ENCODE measurements around the gene ADAMTS1.

Gene ADAMTS1

DNA sequence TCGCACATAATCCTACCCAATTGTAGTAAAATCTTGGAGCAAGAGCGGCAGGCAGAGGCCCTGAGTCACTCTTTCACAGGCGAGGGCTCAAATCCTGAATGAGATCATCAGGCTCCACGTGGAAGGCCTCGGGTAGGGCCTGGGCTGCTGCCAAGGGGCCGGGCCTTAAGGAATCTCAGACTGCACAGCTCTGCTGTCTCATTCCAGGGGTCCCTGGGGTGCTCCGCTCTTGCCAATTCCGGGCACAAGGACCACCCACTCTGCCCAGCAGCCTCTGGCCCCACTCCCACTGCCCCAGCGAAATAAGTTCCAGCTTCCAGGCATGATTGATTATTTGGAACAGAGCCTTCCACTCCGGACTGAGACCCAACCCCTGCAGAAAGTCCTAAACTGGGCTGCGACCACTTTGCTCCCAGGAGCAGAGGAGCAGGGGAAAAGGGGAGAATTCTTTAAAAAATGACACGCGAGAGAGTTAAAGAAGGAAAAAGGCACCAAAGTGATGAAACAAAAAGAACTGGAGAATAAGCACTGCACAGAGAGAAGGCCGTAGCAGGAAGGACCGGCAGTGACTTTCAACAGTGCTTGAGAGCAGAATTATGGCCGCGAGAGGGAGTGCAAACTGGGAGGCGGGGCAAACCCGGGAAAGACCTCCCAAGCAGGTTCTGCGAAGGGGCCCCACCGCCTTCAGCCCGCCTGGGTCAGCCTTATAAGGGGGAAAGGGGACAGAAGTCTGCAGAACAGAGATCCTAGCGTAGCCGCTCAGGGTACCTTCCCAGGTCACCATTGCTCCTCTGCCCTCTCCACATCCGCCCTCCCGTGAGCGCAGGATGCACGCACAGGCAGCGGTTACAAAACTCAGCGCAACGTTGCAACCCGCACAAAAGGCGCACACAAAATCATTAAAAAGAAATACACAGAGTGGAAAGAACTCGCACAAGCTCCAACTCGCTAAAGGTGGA lies 2.0 kb downstream of the ADAMTS1 start (continued):
- TF ChIP-seq, protein P1, sequence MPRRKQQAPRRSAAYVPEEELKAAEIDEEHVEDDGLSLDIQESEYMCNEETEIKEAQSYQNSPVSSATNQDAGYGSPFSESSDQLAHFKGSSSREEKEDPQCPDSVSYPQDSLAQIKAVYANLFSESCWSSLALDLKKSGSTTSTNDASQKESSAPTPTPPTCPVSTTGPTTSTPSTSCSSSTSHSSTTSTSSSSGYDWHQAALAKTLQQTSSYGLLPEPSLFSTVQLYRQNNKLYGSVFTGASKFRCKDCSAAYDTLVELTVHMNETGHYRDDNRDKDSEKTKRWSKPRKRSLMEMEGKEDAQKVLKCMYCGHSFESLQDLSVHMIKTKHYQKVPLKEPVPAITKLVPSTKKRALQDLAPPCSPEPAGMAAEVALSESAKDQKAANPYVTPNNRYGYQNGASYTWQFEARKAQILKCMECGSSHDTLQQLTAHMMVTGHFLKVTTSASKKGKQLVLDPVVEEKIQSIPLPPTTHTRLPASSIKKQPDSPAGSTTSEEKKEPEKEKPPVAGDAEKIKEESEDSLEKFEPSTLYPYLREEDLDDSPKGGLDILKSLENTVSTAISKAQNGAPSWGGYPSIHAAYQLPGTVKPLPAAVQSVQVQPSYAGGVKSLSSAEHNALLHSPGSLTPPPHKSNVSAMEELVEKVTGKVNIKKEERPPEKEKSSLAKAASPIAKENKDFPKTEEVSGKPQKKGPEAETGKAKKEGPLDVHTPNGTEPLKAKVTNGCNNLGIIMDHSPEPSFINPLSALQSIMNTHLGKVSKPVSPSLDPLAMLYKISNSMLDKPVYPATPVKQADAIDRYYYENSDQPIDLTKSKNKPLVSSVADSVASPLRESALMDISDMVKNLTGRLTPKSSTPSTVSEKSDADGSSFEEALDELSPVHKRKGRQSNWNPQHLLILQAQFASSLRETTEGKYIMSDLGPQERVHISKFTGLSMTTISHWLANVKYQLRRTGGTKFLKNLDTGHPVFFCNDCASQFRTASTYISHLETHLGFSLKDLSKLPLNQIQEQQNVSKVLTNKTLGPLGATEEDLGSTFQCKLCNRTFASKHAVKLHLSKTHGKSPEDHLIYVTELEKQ (tag by site-specific recombination; IDR thresholded peaks at IDR 0.05; ENCODE audit: borderline replicate concordance) = 0 out of 2 replicates have a peak, but pooled peaks have one; percentile 13
- 0 out of 2 replicates have a peak, but pooled peaks have one; percentile 74 for TF ChIP-seq ZNF610 (tag by site-specific recombination; IDR thresholded peaks at IDR 0.05; ENCODE audit: borderline replicate concordance)
- peak; percentile 22 for TF ChIP-seq KLF9 (tag by site-specific recombination; IDR thresholded peaks at IDR 0.05; ENCODE audit: low read depth)
- TF ChIP-seq, protein P2, sequence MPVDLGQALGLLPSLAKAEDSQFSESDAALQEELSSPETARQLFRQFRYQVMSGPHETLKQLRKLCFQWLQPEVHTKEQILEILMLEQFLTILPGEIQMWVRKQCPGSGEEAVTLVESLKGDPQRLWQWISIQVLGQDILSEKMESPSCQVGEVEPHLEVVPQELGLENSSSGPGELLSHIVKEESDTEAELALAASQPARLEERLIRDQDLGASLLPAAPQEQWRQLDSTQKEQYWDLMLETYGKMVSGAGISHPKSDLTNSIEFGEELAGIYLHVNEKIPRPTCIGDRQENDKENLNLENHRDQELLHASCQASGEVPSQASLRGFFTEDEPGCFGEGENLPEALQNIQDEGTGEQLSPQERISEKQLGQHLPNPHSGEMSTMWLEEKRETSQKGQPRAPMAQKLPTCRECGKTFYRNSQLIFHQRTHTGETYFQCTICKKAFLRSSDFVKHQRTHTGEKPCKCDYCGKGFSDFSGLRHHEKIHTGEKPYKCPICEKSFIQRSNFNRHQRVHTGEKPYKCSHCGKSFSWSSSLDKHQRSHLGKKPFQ (tag by site-specific recombination; IDR thresholded peaks at IDR 0.05) = no peak
- TF ChIP-seq ZNF133 (tag by site-specific recombination; IDR thresholded peaks at IDR 0.05) = no peak
- TF ChIP-seq ZXDB (tag by site-specific recombination; IDR thresholded peaks at IDR 0.05) = peak; percentile 53; the same call in 1 of the 2 replicates
- TF ChIP-seq ZNF514 (tag by site-specific recombination; IDR thresholded peaks at IDR 0.05) = no peak
- no peak for TF ChIP-seq ZNF837 (tag by site-specific recombination; IDR thresholded peaks at IDR 0.05)
- peak; percentile 61 for TF ChIP-seq ZIC2 (tag by site-specific recombination; IDR thresholded peaks at IDR 0.05)
- TF ChIP-seq ZNF792 (tag by site-specific recombination; IDR thresholded peaks at IDR 0.05) = no peak
- TF ChIP-seq ZBTB7A (tag by site-specific recombination; IDR thresholded peaks at IDR 0.05; ENCODE audit: low read depth) = no peak
- TF ChIP-seq ZNF394 (tag by site-specific recombination; IDR thresholded peaks at IDR 0.05; ENCODE audit: borderline replicate concordance) = 0 out of 2 replicates have a peak, but pooled peaks have one; percentile 11
- no peak for TF ChIP-seq HOXC10 (CRISPR knock-in tag; IDR thresholded peaks at IDR 0.05)
- peak; percentile 71 for TF ChIP-seq ZBTB8A (tag by site-specific recombination; IDR thresholded peaks at IDR 0.05)
- peak; percentile 16; the same call in 1 of the 2 replicates for TF ChIP-seq BCL11A (tag by site-specific recombination; IDR thresholded peaks at IDR 0.05; ENCODE audit: low read depth)
- no peak for TF ChIP-seq ZNF530 (tag by site-specific recombination; IDR thresholded peaks at IDR 0.05; ENCODE audit: low read depth)
- TF ChIP-seq IKZF3 (tag by site-specific recombination; IDR thresholded peaks at IDR 0.05) = peak; percentile 87
- TF ChIP-seq PRDM1 (tag by site-specific recombination; IDR thresholded peaks at IDR 0.05) = peak; percentile 65
- no peak for TF ChIP-seq ZNF48 (tag by site-specific recombination; IDR thresholded peaks at IDR 0.05)
- 0 out of 2 replicates have a peak, but pooled peaks have one; percentile 14 for TF ChIP-seq ZNF623 (tag by site-specific recombination; IDR thresholded peaks at IDR 0.05)
- TF ChIP-seq, protein P3, sequence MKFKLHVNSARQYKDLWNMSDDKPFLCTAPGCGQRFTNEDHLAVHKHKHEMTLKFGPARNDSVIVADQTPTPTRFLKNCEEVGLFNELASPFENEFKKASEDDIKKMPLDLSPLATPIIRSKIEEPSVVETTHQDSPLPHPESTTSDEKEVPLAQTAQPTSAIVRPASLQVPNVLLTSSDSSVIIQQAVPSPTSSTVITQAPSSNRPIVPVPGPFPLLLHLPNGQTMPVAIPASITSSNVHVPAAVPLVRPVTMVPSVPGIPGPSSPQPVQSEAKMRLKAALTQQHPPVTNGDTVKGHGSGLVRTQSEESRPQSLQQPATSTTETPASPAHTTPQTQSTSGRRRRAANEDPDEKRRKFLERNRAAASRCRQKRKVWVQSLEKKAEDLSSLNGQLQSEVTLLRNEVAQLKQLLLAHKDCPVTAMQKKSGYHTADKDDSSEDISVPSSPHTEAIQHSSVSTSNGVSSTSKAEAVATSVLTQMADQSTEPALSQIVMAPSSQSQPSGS (tag by site-specific recombination; IDR thresholded peaks at IDR 0.05; ENCODE audit: low read depth) = 0 out of 2 replicates have a peak, but pooled peaks have one; percentile 57
- TF ChIP-seq ZNF366 (tag by site-specific recombination; conservative IDR thresholded peaks at IDR 0.05) = peak; percentile 70
- TF ChIP-seq ZNF24 (tag by site-specific recombination; IDR thresholded peaks at IDR 0.05) = 0 out of 2 replicates have a peak, but pooled peaks have one; percentile 25
- TF ChIP-seq ZNF155 (tag by site-specific recombination; IDR thresholded peaks at IDR 0.05) = no peak
- peak; percentile 72; the same call in 1 of the 2 replicates for TF ChIP-seq ZSCAN30 (tag by site-specific recombination; IDR thresholded peaks at IDR 0.05)
- TF ChIP-seq, protein P4, sequence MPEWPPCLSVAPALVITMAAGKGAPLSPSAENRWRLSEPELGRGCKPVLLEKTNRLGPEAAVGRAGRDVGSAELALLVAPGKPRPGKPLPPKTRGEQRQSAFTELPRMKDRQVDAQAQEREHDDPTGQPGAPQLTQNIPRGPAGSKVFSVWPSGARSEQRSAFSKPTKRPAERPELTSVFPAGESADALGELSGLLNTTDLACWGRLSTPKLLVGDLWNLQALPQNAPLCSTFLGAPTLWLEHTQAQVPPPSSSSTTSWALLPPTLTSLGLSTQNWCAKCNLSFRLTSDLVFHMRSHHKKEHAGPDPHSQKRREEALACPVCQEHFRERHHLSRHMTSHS (tag by site-specific recombination; IDR thresholded peaks at IDR 0.05) = no peak
- peak; percentile 54 for TF ChIP-seq BCL11B (tag by site-specific recombination; IDR thresholded peaks at IDR 0.05; ENCODE audit: low read depth)
- TF ChIP-seq ZNF248 (tag by site-specific recombination; IDR thresholded peaks at IDR 0.05) = no peak
- peak; percentile 66 for TF ChIP-seq SP7 (tag by site-specific recombination; IDR thresholded peaks at IDR 0.05)
- TF ChIP-seq SP2 (tag by site-specific recombination; IDR thresholded peaks at IDR 0.05) = peak; percentile 81
- TF ChIP-seq, protein P5, sequence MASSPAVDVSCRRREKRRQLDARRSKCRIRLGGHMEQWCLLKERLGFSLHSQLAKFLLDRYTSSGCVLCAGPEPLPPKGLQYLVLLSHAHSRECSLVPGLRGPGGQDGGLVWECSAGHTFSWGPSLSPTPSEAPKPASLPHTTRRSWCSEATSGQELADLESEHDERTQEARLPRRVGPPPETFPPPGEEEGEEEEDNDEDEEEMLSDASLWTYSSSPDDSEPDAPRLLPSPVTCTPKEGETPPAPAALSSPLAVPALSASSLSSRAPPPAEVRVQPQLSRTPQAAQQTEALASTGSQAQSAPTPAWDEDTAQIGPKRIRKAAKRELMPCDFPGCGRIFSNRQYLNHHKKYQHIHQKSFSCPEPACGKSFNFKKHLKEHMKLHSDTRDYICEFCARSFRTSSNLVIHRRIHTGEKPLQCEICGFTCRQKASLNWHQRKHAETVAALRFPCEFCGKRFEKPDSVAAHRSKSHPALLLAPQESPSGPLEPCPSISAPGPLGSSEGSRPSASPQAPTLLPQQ (tag by site-specific recombination; IDR thresholded peaks at IDR 0.05) = peak; percentile 97

Data from HEK293 (cell line).